GM19397 (cell line): ENCODE results near the gene NCAPD2.
"Not testable (repeated sequence)": the region's sequence is repeated elsewhere in the genome, so short reads cannot be mapped to it uniquely, and the experiment has no call there.

ENCODE experiments used
- ATAC-seq: cut with Tn5 transposase; IDR thresholded peaks from one replicate; pipeline ENCODE4 v1.9.1; 2021; ENCODE audit warnings: mild to moderate bottlenecking, moderate library complexity; ENCODE audit not compliant: unreplicated experiment

Gene NCAPD2

DNA sequence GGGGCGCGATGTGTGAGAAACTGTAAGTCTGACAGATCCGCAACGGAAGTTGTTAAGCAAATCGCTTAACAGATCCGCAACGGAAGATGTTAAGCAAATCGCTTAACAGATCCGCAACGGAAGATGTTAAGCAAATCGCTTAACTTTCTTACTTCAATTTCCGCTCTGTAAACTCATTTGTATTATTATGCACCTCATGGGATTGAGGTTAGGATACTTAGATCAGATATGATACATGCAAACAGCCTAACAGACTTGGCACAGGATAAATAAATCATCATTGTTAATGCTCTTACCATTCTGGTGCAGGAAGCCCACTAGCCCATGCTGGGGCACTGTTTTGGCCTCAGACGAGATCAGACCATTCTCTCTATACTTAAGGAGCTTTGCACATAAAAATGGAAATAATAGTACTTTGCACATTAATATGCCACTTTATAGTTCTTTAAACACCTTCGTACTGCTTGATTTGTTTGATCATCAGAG lies 399 bp downstream of the NCAPD2 start:
- ATAC-seq = no peak

DNA sequence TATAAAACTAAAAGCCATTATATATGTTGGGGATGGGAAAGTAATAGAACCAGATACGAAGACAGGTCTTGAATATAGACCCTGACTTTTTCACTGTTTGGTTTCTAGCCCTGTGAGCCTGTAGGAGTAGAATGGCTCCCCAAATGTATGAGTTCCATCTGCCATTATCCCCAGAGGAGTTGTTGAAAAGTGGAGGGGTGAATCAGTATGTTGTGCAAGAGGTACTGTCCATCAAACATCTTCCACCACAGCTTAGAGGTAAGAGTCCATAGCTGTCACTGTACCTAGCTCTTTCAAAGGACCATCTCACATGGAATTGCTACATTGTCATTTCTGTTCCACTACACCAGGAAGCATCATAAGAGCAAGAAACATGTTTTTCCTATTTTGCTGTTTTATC lies 1.1 kb downstream of the NCAPD2 start:
- no peak for ATAC-seq

DNA sequence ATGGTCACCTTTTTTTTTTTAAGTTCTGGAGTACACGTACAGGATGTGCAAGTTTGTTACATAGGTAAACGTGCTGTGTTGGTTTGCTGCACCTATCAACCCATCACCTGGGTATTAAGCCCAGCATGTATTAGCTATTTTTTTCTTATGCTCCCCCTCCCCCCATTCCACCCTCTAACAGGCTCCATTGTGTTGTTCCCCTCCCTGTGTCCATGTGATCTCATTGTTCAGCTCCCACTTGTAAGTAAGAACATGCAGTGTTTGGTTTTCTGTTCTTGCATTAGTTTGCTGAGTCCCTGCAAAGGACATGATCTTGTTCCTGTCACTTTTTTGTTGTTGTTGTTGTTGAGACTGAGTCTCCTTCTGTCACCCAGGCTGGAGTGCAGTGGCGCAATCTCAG lies 3.4 kb downstream of the NCAPD2 start:
- not testable (repeated sequence) for ATAC-seq

DNA sequence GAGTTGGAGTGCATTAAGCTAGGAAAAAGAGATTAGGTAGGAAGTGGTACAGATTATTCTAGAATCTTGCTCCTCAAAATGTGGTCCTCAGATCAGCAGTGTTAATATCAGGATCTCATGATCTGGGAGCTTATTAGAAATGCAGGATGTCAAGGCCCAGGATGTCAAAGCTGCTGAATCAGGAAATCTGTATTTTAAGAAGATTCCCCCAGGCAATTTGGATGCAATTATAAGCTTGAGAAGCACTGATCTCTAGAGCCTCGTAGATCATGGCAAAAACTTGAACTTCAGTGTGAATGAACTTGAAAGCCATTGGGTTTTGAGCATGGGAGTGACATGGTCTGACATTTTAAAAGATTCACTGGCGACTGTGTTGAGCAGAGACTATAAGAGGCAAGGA lies 6.6 kb downstream of the NCAPD2 start:
- no peak for ATAC-seq

DNA sequence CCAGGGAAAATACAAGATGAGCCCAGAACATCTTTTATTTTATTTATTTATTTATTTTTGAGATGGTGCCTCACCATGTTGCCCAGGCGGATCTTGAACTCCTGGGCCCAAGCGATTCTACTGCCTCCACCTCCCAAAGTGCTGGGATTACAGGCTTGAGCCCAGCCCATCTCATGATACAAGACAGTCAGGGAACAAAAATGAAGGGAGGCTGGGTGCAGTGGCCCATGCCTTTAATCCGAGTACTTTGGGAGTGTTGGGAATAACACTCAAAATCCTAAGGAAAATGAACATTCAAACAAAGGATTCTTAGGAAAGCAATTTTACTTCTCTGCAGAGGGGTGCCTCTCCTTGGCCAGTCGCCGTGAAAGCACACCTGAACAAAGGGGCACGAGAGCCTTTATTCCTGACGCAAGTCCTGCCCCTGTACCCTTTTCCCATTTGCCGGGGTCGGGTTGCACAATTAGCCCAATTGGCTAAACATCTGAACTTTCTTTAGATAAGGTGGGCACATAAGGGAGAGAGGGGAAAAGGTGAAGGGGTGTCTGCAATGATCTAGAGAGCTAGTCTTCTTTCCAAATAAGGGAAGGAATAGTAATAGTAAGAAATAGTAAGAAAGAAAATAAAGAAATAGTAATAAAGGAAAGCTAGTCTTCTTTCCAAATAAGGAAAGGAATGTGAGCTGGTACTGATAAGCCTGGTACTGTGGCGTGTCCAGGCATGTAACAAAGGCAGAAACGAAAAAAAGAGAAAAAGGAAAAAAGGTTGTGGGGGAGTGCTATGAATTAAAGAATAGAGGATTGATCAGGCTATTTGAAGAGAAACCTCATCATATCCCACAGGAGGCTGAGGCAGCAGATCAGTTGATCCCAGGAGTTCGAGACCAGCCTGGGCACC lies 13.4 kb downstream of the NCAPD2 start:
- ATAC-seq = no peak

DNA sequence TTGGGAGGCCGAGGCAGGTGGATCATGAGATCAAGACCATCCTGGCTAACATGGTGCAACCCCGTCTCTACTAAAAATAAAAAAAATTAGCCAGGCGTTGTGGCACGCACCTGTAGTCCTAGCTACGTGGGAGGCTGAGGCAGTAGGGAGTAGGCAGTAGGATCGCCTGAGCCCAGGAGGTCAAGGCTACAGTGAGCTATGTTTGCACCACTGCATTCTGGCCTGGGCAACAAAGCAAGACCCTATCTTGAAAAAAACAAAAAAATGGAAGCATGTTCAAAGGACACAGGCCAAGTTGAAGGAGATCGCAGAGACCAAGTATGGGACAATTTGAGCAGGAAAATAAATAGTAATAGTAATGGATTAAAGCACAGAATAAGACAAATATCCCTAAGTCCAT lies 14.2 kb downstream of the NCAPD2 start:
- no peak for ATAC-seq

DNA sequence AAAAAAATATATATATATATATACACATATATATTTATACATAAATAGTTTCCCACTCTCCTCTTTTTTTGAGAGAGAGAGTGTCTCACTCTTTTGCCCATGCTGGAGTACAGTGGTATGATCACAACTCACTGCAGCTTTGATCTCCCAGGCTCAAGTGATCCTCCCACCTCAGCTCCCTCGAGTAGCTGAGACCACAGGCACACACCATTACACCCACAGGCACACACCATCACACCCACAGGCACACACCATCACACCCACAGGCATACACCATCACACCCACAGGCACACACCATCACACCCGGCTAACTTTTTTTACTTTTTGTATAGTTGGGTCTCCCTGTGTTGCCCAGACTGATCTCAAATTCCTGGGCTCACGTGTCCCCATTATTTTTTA lies 26.3 kb downstream of the NCAPD2 start:
- no peak for ATAC-seq

DNA sequence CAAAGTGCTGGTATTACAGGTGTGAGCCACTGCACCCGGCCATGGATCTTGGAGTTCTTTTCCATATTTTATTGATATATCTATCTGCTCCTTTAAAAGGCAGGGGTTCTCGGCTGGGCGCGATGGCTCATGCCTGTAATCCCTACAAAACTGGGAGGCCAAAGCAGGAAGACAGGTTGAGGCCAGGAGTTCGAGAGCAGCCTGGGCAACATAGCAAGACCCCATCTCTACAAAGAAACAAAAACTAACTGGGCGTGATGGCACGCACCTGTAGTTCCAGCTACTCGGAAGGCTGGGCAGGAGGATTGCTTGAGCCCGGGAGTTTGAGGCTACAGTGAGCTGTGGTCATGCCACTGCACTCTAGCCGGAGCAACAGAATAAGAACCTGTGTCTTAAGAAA lies 28.3 kb downstream of the NCAPD2 start:
- no peak for ATAC-seq

DNA sequence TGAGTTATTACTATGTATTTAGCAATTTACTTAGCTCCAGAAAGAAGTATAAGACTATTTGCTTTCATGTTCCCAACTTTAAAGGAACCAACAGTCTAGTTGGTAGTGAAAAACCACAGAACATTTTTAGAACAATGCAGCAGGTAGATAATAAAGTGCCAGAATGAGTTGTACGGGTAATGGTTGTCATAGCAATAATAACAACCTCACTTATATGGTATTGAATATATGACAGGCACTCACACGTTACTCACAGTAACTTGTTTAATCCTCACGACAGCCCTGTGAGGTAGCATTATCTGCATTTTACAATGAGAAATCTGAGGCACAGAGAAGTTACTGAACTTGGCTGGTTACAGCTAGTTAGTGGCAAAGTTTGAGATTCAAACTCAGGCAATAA lies 29.8 kb downstream of the NCAPD2 start:
- ATAC-seq = no peak

DNA sequence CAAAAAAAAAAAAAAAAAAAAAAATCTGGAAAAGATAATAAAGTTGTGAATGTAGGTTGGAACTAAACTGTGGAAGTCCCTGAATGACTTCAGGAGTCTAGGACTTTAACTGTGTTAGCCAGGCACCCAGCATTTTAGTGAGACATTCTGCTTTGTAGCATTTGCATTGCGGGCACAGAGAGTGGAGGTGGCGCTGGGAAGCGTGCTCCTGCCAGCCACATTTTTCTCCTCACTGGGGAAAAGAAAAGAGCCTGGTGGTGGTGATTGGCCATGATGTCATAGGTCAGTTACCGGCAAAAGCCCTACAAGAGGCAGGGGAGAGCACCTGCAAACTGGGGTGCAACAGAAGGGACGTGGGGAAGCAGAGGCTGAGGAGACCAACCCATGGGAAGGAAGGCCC lies 30.7 kb downstream of the NCAPD2 start:
- ATAC-seq = no peak

DNA sequence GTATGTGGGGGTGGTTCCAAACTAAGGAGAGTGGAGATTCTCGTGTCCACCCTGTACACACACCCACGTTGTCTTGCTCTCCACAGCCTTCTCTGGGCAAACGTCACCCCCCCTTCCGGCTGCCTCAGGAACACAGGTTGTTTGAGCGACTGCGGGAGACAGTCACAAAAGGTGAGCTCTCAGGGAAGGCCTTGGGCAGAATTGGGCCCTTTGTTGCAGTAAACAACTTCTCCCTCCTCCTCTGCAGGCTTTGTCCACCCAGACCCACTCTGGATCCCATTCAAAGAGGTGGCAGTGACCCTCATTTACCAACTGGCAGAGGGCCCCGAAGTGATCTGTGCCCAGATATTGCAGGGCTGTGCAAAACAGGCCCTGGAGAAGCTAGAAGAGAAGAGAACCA lies 32.3 kb downstream of the NCAPD2 start:
- no peak for ATAC-seq

DNA sequence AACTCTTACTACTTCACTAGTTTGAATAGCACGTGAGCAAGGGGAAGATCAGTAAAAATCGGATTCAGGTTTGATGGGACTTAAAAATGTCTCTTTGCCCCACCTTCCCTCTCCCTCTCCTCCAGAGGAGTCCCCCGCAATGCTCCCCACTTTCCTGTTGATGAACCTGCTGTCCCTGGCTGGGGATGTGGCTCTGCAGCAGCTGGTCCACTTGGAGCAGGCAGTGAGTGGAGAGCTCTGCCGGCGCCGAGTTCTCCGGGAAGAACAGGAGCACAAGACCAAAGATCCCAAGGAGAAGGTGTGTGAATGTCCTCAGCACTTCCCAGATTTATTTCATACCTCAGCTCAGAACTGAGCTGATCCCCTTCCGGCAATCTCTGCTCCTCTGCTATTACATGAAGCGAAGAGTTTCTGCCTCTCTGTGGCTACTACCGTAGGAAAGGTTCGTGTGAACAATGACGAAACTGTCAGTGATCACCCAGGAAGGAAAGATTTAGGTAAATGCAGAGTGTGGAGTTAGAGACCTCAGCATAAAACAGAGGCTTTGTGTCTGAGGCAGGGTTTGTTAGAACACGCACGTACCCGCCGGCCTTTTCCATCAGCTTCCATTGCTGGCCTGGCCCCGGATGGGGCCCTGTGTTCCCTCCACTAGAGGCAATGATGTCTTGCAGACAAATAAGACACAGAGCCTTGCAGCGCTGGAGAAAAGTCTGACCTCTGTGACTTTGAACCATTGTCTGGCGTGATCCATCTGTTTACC lies 33.0 kb downstream of the NCAPD2 start:
- ATAC-seq = no peak

DNA sequence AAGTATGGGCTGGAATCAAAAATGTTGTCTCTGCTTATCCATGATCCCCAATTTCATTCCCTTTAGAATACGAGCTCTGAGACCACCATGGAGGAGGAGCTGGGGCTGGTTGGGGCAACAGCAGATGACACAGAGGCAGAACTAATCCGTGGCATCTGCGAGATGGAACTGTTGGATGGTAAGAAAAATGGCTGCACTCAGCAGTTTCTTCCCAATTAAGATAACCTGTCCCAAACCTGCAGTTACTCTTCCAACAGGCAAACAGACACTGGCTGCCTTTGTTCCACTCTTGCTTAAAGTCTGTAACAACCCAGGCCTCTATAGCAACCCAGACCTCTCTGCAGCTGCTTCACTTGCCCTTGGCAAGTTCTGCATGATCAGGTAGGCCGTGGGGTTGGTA lies 33.8 kb downstream of the NCAPD2 start:
- no peak for ATAC-seq

DNA sequence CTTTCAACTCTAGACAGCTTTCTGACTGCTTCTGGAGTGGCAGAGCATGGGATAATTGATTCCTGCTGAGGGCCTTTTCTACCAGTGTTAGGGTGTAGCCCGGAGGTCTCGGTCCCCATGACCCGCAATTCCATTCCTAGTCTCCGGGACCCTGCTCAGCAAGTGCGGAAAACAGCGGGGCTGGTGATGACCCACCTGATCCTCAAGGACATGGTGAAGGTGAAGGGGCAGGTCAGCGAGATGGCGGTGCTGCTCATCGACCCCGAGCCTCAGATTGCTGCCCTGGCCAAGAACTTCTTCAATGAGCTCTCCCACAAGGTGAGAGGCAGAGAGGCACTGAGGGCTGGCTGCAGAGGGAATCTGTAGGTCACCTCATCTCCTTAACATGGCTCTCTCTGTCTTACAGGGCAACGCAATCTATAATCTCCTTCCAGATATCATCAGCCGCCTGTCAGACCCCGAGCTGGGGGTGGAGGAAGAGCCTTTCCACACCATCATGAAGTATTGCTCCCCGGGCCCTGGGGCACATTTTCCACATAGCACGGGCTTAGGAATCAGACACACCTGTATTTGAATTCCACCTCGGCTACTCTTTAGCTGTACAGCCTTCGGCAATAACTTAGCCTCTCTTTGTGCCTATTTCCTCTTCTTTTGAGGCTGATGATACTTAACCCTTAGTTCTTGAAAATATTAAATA lies 34.8 kb downstream of the NCAPD2 start:
- ATAC-seq = no peak

DNA sequence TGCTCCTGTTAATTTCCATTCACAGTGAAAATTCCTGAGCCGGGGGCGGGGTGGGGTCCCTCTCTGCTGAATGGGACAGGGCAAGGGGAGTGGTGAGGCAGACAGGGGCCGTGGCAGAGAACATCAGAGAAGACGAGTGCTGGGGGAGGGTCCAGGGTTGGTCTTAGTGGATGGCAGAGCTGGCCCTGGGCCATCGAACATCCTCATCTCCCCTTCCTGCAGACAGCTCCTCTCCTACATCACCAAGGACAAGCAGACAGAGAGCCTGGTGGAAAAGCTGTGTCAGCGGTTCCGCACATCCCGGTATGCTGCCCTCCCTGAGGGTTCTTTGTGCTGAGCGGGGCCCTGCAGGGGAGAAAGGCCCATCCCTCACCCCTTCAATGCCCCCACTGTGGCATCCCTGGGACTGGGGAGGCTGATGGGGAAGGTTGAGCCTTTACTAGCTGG lies 35.4 kb downstream of the NCAPD2 start:
- ATAC-seq = no peak

DNA sequence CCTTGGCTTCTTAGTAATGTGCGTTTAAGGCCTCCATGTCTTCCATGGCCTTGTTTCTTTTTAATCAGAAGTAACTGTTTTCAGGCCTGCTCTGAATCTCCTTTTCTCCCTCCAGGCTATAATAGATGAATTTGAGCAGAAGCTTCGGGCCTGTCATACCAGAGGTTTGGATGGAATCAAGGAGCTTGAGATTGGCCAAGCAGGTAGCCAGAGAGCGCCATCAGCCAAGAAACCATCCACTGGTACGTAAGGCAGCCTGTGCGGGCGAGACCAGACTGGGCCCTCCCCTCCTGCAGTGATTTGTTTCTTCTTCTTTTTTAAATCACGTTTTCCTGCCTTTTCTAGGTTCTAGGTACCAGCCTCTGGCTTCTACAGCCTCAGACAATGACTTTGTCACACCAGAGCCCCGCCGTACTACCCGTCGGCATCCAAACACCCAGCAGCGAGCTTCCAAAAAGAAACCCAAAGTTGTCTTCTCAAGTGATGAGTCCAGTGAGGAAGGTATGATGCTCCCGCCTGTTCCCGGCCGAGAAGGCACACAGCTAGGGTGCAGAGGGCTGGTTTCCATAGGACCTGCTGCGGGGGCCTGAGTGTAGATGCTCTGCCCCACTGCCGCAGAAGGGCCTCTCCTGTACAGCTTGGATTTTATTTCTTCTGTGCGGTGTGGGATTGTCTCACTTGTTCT lies 36.8 kb downstream of the NCAPD2 start:
- no peak for ATAC-seq

DNA sequence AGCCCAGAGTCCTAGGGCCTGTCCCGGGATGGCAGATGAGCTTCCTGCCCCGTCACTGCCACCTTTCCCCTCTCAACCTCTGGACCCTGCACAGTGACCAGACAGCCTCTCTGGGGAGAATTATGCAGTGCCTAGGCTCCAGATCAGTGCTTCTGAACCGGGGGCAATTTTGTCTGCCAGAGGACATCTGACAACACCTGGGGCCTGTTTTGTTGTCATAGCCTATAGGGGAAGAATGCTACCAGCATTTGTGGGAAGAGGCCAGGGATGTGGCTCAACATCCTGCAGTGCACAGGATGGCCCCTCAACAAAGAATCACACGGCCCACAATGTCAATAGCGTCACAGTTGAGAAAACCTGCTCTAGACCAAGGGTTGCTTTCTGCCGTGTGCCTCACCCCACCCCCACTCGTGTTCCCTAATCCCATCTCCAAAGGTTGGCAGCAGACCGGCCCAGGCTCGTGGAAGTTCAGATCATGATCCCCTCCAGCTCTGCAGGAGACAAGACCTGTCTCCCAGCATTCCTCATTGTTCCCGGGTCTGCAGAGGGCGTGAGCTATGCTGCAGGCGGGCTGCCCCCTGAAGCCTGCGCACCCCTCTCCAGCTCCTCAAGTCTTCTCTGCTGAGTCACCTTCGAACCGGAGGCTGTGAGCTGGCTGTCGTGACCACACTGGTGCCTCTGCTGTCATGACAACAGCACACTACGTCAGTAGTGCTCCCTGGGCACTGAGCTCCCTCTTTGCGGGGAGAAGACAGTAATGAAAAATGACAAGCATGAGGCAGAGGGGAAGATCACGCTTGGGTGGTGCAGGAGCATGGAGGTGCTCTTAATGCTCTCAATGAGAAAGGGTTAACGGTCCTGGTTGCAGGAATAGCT lies 38.4 kb downstream of the NCAPD2 start:
- ATAC-seq = no peak

DNA sequence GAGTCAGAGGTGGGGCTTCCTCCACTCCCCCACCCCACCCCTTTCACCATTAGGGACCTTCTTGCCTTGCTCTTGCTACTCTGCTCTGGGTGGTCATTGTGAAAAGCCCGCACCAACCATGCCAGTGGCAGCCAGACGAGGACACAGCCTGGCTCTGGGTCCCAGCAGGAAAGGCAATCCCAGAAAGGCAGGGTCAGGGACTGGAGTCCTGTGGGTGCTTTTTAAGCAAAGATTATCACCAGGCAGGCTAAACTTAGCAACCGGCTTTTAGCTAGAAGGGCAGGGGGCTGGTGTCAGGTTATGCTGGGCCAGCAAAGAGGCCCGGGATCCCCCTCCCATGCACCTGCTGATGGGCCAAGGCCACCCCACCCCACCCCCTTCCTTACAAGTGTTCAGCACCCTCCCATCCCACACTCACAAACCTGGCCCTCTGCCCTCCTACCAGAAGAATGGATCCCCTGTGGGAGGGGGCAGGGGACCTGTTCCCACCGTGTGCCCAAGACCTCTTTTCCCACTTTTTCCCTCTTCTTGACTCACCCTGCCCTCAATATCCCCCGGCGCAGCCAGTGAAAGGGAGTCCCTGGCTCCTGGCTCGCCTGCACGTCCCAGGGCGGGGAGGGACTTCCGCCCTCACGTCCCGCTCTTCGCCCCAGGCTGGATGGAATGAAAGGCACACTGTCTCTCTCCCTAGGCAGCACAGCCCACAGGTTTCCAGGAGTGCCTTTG lies 39.2 kb downstream of the NCAPD2 start:
- peak; percentile 4 for ATAC-seq

DNA sequence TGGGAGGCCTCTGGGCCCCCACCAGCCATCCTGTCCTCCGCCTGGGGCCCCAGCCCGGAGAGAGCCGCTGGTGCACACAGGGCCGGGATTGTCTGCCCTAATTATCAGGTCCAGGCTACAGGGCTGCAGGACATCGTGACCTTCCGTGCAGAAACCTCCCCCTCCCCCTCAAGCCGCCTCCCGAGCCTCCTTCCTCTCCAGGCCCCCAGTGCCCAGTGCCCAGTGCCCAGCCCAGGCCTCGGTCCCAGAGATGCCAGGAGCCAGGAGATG lies 39.7 kb downstream of the NCAPD2 start:
- peak; percentile 4 for ATAC-seq
